HG02610 (cell line): ENCODE results near the gene NISCH.

Experiments
- ATAC-seq: cut with Tn5 transposase; IDR thresholded peaks from one replicate; pipeline ENCODE4 v1.9.1; 2021; ENCODE audit warnings: mild to moderate bottlenecking, moderate library complexity; ENCODE audit not compliant: unreplicated experiment

Gene NISCH

DNA sequence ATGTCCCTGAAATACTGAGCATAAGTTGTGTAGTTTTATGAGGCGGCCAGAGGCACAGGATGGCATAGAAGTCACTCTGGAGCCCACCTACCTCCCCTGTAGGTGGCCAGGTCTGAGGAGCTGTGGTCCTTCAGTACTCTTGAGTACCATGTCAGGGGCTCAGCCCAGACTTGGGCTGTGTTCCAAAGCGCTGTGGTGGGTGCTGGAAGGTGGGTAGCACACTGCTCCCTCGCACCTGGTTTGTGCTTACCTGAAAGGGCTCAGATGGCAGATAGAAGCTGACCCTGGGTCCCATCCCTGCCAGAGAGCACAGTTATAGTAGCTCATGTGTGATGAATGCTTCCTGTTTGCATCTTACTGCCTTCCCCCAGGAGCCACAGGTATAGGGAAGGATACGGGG lies 15.5 kb downstream of the NISCH start:
- no peak for ATAC-seq

DNA sequence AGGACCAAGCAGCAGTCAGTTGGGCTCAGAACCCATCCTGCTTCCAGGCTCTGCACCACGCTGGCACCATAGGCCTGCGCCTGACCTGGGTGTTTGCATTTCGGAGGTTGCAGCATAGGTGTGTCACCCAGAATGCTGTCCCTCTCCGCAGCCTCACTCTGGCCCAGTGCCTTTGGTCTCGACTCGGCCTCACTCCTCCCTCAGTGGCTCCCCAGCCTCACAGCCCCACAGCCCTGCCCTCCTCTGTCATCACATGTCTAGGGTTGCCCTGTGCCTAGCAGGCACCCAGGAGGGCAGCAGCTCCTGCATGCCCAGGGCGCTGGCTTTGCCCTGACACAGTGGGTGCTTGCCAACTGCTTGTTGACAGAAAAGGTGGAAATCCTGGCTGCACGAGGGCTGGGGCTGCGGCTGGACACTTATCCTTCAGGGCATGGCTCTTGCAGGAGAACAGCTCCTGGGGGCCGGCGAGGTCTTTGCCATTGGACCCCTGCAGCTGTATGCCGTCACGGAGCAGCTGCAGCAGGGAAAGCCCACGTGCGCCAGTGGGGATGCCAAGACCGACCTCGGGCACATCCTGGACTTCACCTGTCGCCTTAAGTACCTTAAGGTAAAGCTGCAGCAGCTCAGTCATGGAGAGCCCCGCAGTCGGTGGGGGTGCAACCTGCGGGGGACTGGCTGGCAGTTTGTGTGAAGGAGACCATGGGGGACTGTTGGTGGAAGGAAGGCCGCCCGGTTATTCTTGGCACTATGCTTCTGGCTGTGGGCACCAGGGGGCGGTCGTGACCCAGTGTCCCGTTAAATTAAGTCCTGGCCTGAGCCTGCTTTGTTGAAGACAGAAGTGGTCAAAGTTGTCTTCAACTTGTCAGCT lies 16.2 kb downstream of the NISCH start:
- no peak for ATAC-seq

DNA sequence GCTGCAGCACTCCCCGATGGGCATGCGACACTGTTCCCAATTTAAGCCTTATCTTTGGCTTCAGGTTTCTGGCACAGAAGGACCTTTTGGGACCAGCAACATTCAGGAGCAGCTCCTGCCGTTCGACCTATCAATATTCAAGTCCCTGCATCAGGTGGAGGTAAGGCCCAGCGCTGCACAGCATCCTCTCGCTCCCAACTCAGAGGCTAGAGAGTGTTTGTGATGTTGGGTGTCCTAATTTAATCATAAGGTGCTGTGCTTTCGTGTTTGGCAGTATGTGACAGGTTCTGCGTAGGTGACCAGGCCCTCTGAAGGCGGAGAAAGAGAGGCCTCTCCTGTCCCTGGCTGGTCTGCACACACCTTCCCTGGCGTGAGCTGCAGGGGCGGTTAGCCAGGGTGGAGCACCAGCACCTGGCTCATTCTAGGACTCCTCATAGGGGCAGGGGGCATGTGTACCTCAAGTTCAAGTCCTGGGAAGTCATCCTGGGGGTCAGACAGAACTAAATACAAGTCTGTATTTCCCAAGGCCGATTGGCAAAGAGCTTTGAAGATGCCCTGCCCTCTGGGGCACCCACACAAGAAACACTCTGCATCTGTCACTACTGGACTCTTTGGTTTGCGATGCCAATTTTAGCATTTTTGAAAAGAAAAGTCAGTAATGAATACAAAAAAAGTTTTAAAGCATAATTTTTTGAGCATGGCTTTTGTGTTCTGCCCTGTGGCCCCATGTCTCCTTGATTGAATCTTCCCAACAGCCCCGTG lies 17.0 kb downstream of the NISCH start:
- ATAC-seq, result no peak

DNA sequence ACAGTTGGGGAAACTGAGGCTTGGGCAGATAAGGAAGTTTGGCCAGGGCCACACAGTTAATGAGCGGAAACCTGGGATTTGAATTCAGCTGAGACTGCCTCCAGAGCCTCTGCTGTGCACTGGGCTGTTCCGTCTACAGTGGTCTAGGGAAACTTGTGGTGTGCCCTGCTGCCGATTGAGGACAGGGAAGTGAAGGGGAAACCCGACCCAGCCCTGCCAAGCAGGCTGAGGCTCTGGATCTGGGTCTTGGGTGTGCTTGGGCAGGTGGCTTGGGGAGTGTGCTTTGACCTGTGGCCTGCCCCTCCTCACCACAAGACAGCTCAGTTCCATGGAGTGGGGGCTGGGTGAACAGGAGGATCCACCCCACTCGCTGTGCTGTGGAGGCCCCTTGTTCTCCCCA lies 17.6 kb downstream of the NISCH start:
- ATAC-seq, result no peak

DNA sequence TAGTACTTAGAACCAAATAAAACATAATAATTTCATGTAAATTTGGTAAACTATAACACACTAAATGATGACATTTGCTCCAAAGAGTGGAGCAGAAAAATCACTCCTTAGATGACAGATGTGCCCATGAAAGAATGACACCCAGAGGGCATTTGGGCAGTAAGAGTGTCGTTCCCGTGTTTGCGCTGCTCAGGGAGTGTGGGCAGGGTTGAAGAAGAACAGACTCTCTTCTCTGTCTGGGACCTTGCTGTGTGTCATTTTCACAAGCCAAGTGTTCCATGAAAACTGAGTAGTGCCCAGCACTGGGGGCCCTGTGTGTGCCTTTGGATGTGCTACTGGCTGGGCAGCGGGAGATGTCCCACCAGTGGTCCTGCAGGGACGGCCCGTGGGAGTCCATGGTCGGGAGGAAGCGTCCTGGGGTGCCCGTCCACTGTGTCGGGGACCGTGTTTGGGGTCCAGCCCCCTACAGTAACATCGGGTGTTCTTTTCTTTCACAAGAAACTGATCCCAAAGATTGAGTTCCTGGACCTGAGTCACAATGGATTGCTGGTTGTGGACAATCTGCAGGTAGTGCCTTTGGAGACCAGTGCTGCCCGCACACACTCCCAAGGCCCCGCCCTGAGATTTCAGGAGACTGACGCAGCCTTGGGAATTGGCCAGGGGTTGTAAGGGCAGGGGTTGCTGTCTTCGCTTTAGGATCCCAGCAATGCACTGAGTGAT lies 21.8 kb downstream of the NISCH start:
- ATAC-seq, result no peak

DNA sequence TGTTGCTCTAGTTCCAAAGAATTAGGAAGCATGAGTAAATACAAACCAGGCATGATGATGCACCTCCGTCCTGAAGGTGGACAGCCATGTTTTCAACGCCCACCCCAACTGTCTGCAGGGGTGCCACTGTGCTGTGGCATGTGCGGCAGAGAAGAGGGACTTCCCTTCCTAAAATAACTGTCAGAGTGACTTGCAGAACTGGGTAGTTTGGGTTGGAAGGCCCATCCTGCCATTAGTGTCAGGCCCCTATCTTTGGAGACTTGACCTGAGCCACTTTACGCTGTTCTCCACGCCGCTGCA lies 22.3 kb downstream of the NISCH start:
- no peak for ATAC-seq

DNA sequence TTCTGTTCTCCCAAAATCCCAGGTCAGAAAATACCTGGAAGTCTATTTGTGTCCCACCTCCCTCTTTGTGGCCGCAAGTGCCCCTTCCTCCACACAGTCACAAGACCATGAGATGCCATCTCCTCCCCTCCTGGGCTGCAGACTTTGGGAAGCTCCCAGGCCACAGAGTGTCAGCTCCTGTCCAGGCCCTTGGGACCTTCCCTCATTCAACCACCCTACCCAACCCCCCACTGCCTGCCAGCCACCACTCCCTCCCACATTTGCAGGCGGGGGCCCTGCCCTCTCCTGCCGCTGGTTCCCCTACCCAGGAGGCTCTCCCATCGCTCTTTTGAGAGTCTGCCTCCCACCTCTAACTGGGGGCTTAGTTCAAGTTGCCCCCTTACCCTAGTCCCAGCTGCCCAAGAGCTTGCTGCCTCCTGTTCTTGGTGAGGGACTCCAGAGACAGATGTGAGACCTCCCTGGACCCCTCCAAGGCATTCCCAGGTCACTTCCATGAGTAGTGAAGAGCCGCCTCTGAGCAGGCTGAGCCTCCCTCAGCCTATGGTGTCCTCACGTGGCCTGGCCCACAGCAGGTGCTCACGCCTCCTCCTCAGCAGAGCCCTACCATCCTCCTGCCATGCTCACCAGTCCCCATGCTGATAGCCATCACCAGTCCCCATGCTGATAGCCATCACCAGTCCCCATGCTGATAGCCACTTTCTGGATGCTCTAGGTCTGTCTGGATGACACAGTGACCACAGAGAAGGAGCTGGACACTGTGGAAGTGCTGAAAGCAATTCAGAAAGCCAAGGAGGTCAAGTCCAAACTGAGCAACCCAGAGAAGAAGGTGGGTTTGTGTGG lies 23.9 kb downstream of the NISCH start:
- ATAC-seq, result no peak

DNA sequence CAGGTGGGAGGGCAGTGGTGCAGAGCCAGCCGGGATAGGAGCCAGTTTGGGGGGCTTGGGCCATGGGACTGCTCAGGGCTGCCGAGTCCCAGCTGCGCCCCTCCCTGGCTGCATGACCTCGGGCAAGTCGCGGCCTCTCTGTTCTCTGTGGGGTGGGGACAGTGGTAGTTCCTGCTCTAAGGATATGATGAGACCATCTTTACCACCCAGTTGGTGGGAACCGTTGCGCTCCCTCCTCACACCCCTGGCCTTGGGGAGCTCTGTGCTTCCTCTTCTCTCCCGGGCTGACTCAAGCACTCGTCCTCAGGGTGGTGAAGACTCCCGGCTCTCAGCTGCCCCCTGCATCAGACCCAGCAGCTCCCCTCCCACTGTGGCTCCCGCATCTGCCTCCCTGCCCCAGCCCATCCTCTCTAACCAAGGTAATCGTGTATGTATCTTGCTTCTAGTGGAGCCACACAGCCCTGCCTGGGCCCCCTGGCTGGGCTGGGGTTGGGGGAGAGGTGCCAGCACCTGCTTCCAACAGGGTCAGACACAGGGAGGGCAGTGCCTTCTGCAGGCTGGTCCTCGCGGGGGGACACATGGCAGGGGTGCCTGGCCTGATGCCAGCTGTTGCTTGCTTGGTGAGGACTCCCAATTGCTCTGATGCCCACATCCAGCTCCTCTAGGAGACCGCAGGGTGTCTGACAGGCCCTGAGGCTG lies 24.6 kb downstream of the NISCH start:
- ATAC-seq, result no peak

DNA sequence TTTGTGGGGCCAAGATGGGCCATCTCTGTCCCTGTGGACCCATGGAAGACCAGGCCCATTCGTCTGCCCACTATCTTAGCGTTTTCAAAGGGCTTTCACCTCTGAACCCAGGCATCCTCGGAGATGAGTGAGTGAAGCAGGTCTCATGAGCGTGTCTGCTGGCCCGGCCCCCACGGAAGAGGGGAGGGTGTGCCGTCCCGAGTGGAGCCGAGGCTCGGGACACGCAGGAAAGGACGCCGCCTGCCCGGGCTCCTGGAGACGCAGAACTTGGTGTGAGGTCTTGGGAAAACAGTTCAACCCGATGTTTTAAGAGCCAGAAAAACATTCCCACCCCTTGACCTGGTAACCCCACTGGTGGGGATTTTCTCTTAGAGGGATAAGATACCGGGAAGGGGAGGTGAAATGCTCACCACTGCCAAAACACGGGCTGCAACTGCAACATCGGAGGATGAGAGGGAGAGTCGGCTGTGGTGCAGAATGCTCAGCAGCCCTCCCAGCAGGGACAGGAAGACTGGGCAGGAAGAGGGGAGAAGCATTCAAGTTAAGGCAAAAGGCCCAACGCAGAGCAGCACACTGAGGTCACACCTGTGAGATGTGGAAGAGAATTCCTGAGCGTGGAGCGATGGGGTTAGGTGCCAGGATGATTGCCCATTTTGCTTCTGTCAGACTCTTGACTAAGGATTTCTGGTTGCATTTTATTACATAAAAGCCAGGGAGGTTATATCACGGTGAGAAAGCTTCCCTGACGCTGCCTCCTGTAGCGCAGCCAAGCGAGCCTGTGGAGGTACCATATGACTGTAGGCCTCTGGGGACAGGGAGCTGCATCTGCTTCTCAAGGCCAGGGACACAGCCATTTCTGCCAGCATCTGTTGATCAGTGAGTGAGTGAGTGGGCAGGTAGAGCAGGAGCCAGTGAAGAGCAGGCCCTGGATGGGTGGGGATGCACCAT lies 25.6 kb downstream of the NISCH start:
- ATAC-seq, result no peak

DNA sequence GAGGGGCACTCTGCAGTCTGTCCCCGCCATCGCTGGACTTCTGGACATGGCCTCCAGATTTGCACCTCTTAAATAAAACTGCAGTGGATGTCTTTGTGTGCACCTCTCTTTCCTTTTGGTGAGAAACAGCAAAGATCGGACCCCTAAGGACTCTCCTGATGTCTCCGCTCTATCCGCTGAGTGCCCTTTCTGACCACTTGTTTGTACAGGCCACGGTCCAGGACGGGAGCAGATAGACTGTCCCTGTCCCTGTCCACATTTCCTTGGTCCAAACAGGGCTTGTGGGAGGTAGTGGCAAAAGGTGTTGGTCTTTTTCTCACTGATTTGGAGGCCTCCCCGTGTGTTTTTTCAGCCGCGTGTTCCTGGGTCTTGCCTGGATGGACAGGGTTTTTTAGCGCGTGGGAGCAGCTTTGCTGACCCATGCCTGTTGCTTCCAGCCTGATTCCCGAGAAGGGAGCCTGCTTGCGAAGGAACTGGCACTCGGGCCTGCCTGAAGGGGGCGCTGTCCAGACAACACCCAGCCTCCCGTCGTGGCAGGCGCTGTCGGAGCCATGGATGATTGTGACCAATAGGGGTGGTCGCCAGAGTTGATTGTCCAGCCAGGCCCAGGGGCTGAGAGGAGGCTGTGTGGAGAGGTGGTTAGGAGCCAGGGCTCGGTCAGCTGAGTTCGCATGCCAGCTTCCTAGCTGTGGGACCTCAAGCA lies 26.6 kb downstream of the NISCH start:
- no peak for ATAC-seq

DNA sequence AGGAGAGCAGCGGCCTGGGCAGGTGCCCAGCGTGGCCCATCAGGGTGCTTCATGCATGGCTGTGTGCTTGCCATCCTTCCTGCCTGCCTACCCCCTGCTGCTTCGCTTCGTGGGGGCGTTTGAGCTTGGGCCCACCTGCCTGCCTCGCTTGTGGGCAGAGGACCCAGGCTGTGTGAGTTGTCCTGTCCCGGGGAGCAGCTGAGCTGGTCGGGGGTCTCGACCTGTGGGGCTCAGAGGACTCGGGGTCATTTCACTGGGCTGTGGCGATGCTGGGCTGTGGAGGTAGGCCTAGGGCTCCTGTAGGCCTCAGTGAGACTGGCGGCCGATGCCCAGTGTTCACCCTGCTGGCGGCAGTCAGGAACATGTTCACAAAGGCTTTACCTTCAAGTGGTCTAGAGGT lies 27.7 kb downstream of the NISCH start:
- ATAC-seq, result no peak

DNA sequence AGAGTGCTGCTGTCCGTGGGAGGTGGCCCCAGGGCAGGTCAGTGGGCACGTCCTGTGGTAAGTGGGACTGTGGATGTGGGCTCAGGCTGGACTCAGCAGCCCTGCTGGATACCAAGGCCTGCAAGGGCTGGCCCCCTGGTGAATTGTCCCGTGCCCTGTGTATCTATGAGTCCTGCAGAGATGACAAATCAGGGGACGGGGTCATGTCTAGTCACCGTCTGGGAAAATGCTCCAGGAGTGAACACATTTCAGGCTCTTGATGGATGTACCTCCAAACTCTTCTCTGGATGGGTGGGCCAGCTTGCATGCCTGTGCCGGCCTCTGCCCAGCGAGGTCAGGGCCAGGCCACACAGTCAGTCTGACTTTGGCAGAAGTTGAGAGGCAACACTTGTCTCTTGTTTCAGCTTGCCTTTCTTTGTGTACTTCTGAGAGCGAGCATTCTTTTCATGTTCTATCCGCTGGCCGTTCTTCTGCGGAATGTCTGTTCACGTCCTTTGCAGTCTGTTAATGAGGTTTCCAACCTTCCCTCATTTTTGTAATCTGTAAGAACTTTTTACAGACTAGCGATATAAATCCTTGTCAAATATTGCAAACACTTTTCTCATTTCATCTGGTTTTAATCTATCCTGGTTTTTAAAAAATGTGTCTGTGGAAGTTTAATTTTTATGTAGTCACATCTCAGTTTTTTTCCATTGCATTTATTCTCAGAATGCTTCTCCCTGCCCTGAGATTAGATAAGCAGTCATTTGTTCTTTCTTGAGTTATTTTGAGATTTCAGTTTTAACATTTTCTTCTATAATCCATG lies 28.4 kb downstream of the NISCH start:
- no peak for ATAC-seq

DNA sequence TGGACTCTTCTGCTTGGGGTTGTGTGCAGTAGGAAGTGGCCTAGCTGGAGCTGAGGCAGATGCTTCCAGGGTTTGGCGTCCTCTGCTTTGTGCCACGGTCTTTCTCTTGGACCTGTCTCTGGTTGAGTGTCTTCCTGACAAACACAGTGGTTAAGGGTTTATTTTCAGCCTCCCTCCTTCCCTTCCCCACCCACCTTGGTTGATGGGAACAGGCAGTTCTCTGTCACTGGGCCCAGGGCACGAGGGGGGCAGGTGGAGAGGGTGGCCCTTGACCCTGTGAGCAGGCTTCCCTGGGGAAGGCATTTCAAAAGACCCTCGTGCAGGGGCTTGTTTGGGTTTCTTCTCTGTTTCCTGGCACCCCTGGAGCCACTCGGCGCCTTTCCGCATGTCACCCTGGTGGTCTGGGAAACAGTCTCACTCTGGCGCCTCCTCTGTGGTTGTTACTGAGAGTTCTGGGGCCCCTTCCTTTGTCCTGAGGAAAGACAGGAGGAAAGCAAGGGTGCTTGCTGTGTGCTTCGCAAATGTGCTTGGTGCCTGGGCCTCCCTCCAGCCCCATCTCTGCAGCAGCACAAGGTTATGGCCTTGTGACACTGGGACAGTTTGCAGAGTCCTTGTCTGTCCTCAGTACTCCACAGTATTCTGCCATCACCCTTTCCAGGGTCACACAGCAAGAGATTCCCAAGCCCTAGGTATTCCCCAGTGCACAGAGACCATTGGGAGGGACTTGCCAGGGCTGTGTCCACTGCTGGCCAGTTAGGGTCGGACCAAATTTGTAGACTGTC lies 29.5 kb downstream of the NISCH start:
- no peak for ATAC-seq

DNA sequence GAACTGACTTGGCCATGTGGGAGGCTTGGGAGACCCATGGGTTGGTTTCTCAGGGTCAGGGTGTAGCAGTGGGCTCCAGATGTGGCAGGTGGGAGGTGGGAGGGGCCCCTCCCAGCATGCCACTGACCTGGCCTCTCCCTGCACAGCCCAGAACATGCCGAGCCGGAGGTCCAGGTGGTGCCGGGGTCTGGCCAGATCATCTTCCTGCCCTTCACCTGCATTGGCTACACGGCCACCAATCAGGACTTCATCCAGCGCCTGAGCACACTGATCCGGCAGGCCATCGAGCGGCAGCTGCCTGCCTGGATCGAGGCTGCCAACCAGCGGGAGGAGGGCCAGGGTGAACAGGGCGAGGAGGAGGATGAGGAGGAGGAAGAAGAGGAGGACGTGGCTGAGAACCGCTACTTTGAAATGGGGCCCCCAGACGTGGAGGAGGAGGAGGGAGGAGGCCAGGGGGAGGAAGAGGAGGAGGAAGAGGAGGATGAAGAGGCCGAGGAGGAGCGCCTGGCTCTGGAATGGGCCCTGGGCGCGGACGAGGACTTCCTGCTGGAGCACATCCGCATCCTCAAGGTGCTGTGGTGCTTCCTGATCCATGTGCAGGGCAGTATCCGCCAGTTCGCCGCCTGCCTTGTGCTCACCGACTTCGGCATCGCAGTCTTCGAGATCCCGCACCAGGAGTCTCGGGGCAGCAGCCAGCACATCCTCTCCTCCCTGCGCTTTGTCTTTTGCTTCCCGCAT lies 31.8 kb downstream of the NISCH start:
- ATAC-seq, result no peak

DNA sequence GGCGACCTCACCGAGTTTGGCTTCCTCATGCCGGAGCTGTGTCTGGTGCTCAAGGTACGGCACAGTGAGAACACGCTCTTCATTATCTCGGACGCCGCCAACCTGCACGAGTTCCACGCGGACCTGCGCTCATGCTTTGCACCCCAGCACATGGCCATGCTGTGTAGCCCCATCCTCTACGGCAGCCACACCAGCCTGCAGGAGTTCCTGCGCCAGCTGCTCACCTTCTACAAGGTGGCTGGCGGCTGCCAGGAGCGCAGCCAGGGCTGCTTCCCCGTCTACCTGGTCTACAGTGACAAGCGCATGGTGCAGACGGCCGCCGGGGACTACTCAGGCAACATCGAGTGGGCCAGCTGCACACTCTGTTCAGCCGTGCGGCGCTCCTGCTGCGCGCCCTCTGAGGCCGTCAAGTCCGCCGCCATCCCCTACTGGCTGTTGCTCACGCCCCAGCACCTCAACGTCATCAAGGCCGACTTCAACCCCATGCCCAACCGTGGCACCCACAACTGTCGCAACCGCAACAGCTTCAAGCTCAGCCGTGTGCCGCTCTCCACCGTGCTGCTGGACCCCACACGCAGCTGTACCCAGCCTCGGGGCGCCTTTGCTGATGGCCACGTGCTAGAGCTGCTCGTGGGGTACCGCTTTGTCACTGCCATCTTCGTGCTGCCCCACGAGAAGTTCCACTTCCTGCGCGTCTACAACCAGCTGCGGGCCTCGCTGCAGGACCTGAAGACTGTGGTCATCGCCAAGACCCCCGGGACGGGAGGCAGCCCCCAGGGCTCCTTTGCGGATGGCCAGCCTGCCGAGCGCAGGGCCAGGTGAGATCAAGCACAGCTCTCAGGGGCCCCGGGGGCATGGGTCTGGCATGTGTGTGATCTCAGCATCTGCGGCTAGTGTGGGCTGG lies 32.6 kb downstream of the NISCH start:
- ATAC-seq, result no peak
